DND-41 (cell line): ENCODE measurements around the gene C9orf50.

ENCODE experiments used
- ATAC-seq: fragments of 200-7000 bp; cut with Tn5 transposase; 3 replicates; pipeline ENCODE4 v1.9.1; 2021; ENCODE audit warnings: low read depth; ENCODE audit not compliant: insufficient read depth
- DNase-seq: peaks from one replicate; pipeline ENCODE4 v3.0.0-alpha.2; 2020
- H2AFZ ChIP-seq: 2 replicates; pipeline ENCODE4 v1.6.0; 2012; ENCODE audit warnings: low read depth, low read length
- H3K27ac ChIP-seq: 2 replicates; pipeline ENCODE4 v1.5.1; 2012; ENCODE audit warnings: low read length, inconsistent platforms
- H3K27me3 ChIP-seq: fragments of 200-600 bp; sonication (generic); 2 replicates; pipeline ENCODE4 v1.6.0; 2012; ENCODE audit warnings: low read length, mild to moderate bottlenecking, inconsistent platforms; ENCODE audit not compliant: insufficient read depth, poor library complexity
- H3K36me3 ChIP-seq: 2 replicates; pipeline ENCODE4 v1.5.1; 2012; ENCODE audit warnings: low read length, inconsistent platforms; ENCODE audit not compliant: insufficient read depth
- H3K4me1 ChIP-seq: 2 replicates; pipeline ENCODE4 v1.5.1; 2012; ENCODE audit warnings: mild to moderate bottlenecking, low read length; ENCODE audit not compliant: insufficient read depth
- H3K4me2 ChIP-seq: 2 replicates; pipeline ENCODE4 v1.6.0; 2012; ENCODE audit warnings: mild to moderate bottlenecking, moderate library complexity, low read length, inconsistent platforms; ENCODE audit not compliant: insufficient read depth
- H3K4me3 ChIP-seq, 2 experiments: fragments of 200-600 bp in 1 of 2; shearing (Covaris generic) in 1 of 2; 2 replicates each; pipeline ENCODE4 v1.5.1; 2012 to 2016; ENCODE audit warnings: inconsistent platforms in 2 of 2, low read length in 2 of 2, mild to moderate bottlenecking in 2 of 2, low read depth in 1 of 2, moderate library complexity in 1 of 2
- H3K79me2 ChIP-seq: 2 replicates; pipeline ENCODE4 v1.6.0; 2012; ENCODE audit warnings: low read length, inconsistent platforms; ENCODE audit not compliant: insufficient read depth
- H3K9ac ChIP-seq: 2 replicates; pipeline ENCODE4 v1.6.0; 2012; ENCODE audit warnings: low read depth, mild to moderate bottlenecking, inconsistent platforms, low read length, moderate library complexity
- H3K9me3 ChIP-seq: 2 replicates; pipeline ENCODE4 v1.5.1; 2012; ENCODE audit warnings: low read length, moderate library complexity, mild to moderate bottlenecking, inconsistent platforms; ENCODE audit not compliant: insufficient read depth, severe bottlenecking
- H4K20me1 ChIP-seq: 2 replicates; pipeline ENCODE4 v1.6.0; 2012; ENCODE audit warnings: low read length; ENCODE audit not compliant: insufficient read depth
- CTCF ChIP-seq: IDR thresholded peaks from 2 replicates; pipeline ENCODE4 v1.5.1; 2012; ENCODE audit warnings: borderline replicate concordance, low read length, moderate library complexity, mild to moderate bottlenecking; ENCODE audit not compliant: poor library complexity, severe bottlenecking; ENCODE audit errors: extremely low read depth
- EZH2 ChIP-seq: IDR thresholded peaks from 3 replicates; pipeline ENCODE4 v1.6.1; 2012; ENCODE audit warnings: borderline replicate concordance, low read depth, mild to moderate bottlenecking, moderate library complexity, low read length, inconsistent platforms; ENCODE audit not compliant: severe bottlenecking

The C9orf50 gene

GRCh38 chr9:129612123-129612522 lies 8.8 kb downstream of the C9orf50 start:
- no peaks in the 10 kb centered on the region for H3K36me3 ChIP-seq
- no peaks in the 10 kb centered on the region for H3K79me2 ChIP-seq
- H3K4me2 ChIP-seq = no peak overlapping the region
- peaks cover 18% of the 10 kb centered on the region for H3K4me1 ChIP-seq
- no peaks in the 10 kb centered on the region for H3K27me3 ChIP-seq
- no peaks in the 10 kb centered on the region for H4K20me1 ChIP-seq
- no peak overlapping the region for H3K9ac ChIP-seq
- H3K4me3 ChIP-seq = no peak overlapping the region
- no peak overlapping the region for H2AFZ ChIP-seq
- no peak overlapping the region for H3K27ac ChIP-seq
- H3K9me3 ChIP-seq = no peaks in the 10 kb centered on the region
- DNase-seq = no peak
- TF ChIP-seq EZH2 (no peak), CTCF (no peak)
- no peak for ATAC-seq

GRCh38 chr9:129611307-129611800 lies 9.5 kb downstream of the C9orf50 start:
- Histone ChIP-seq H3K27ac (no peak overlapping the region), H3K4me1 (peaks cover 20% of the 10 kb centered on the region), H3K9me3 (no peaks in the 10 kb centered on the region), H2AFZ (peak overlapping the region; percentile 73), H3K27me3 (no peaks in the 10 kb centered on the region), H3K79me2 (no peaks in the 10 kb centered on the region), H4K20me1 (no peaks in the 10 kb centered on the region), H3K4me3 (peak overlapping the region in 1 of 2 experiments; percentile 59; a peak in 1 of 4 replicates), H3K36me3 (no peaks in the 10 kb centered on the region), H3K9ac (no peak overlapping the region; the same call in none of the 2 replicates), H3K4me2 (peak overlapping the region; percentile 96)
- DNase-seq (no peak), ATAC-seq (peak; percentile 13; the same call in 1 of the 3 replicates)
- TF ChIP-seq EZH2 = no peak
- TF ChIP-seq CTCF = no peak

- peak overlapping the region; percentile 29 to 59; a peak in 3 of 4 replicates for H3K4me3 ChIP-seq
- peaks cover 20% of the 10 kb centered on the region for H3K4me1 ChIP-seq
- DNase-seq (peak; percentile 77), ATAC-seq (peak; percentile 82)
- H2AFZ ChIP-seq = peak overlapping the region; percentile 77
- peak overlapping the region; percentile 96 for H3K4me2 ChIP-seq
- H3K27me3 ChIP-seq = no peaks in the 10 kb centered on the region
- H3K9me3 ChIP-seq = no peaks in the 10 kb centered on the region
- peak overlapping the region; percentile 47; the same call in 1 of the 2 replicates for H3K27ac ChIP-seq
- no peaks in the 10 kb centered on the region for H3K79me2 ChIP-seq
- H4K20me1 ChIP-seq = no peaks in the 10 kb centered on the region
- TF ChIP-seq EZH2 (no peak), CTCF (peak; percentile 92)
- no peaks in the 10 kb centered on the region for H3K36me3 ChIP-seq
- H3K9ac ChIP-seq = peak overlapping the region; percentile 66
Measured at GRCh38 chr9:129610473-129611306, 10.2 kb downstream of the C9orf50 start.
